ENCODE measurements around the gene FNBP1. TPM values are rescaled to one million over a fixed set of nuclear protein-coding genes. Genes with fewer than 3 reads are reported as not detected.

Gene FNBP1
- total and polyA plus RNA-seq, 10 of the 15 experiments (the other 5 are each of a cell fraction or from before 2014, with no cell fraction given) = 64.5 to 353 (median 179) TPM

- TF ChIP-seq HDAC6 (IDR thresholded peaks at IDR 0.05; ENCODE audit: unreplicated experiment) = no peak
- TF ChIP-seq CHD4 (IDR thresholded peaks at IDR 0.05) = no peak
- TF ChIP-seq CHD1 (IDR thresholded peaks at IDR 0.05; ENCODE audit: low read depth, low read length) = no peak
- no peak for TF ChIP-seq PAX5 (IDR thresholded peaks at IDR 0.05; ENCODE audit: borderline replicate concordance, low read depth, low read length)
- TF ChIP-seq E2F4 (IDR thresholded peaks at IDR 0.05; ENCODE audit: low read depth, low read length) = no peak
- no peak for TF ChIP-seq MEF2A (IDR thresholded peaks at IDR 0.05; ENCODE audit: insufficient read depth, low read depth, low read length)
- TF ChIP-seq SUPT20H (IDR thresholded peaks at IDR 0.05; ENCODE audit: borderline replicate concordance, control insufficient read depth, low read depth, low read length) = no peak
- TF ChIP-seq PAX8 (IDR thresholded peaks at IDR 0.05) = no peak
- TF ChIP-seq ZNF274 (IDR thresholded peaks at IDR 0.05; ENCODE audit: insufficient read depth, insufficient read length) = no peak
- no peak for TF ChIP-seq EP300 (IDR thresholded peaks at IDR 0.05; ENCODE audit: borderline replicate concordance in 1 of 2, control insufficient read depth in 1 of 2, low read depth in 2 of 2, low read length in 2 of 2)
- peak; percentile 73 for TF ChIP-seq POLR2A (IDR thresholded peaks at IDR 0.05; ENCODE audit: low read depth, low read length)
- no peak for TF ChIP-seq SMAD1 (IDR thresholded peaks at IDR 0.05; ENCODE audit: low read depth, partially characterized antibody)
- TF ChIP-seq NR2F1 (conservative IDR thresholded peaks at IDR 0.05) = no peak; the same call in 1 of the 2 replicates
- TF ChIP-seq EED (IDR thresholded peaks at IDR 0.05; ENCODE audit: low read depth) = 0 out of 2 replicates have a peak, but pooled peaks have one; percentile 12
- no peak for TF ChIP-seq ATF2 (IDR thresholded peaks at IDR 0.05; ENCODE audit: low read length)
- no peak for TF ChIP-seq NFXL1 (IDR thresholded peaks at IDR 0.05; ENCODE audit: borderline replicate concordance)
- TF ChIP-seq NKRF (conservative IDR thresholded peaks at IDR 0.05) = no peak
- TF ChIP-seq TAF1 (IDR thresholded peaks at IDR 0.05; ENCODE audit: borderline replicate concordance, low read depth, low read length) = no peak
- TF ChIP-seq CREB1 (IDR thresholded peaks at IDR 0.05; ENCODE audit: low read depth) = no peak
- no peak for TF ChIP-seq ZNF622 (IDR thresholded peaks at IDR 0.05)
- no peak for TF ChIP-seq CEBPB (IDR thresholded peaks at IDR 0.05; ENCODE audit: borderline replicate concordance in 1 of 2, low read depth in 2 of 2, low read length in 2 of 2)
- TF ChIP-seq YY1 (IDR thresholded peaks at IDR 0.05; ENCODE audit: low read depth, low read length) = 0 out of 2 replicates have a peak, but pooled peaks have one; percentile 10
- TF ChIP-seq USF1 (IDR thresholded peaks at IDR 0.05; ENCODE audit: borderline replicate concordance, extremely low read length, insufficient read depth, low read depth, low read length) = peak; percentile 6
- TF ChIP-seq BMI1 (IDR thresholded peaks at IDR 0.05; ENCODE audit: borderline replicate concordance) = no peak
Observed at GRCh38 chr9:129889122-129889940, 153.7 kb downstream of the FNBP1 start (continued).
